ENCODE measurements around the gene IRF2. TPM values are rescaled to one million over a fixed set of nuclear protein-coding genes. Genes with fewer than 3 reads are reported as not detected.

IRF2 gene
- total RNA-seq, 1 donor from 2014 or later = 9.4 TPM

DNA sequence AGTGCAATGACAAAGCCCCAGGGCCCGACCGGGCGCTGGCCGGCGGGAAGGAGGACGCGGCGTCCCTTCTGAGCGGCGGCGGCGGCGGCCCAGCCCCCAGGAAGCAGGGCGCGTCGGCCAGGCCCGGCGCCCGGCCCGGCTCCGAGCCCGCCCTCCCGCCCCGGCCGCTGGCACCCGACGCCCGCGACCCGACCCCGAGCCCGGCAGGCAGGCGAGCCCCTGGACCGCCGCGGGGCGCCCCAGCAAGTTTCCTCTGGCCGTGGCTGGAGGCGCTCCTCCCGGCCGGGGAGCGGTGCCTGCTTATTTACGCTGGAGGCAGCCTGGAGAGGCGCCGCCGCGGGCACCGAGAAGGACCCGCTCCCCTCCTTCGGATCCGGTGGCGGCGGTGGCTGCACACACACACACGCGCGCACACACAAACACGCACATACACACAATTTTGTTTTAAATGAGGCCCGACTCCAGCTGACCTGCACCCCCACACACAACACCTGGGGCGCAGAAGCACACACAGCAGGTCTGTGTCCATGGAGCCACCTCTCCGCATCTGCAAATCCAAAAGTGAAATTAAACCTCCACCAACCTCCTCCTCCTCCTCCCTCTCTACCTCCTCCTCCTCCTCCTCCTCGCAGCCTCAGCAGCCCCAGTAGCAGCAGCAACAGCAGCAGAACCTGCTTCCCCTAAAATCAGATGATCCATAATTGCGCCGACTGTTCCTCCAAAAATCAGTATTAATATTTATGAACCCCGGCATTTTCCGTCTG, 669 bp downstream of the IRF2 start:
- no peak for DNase-seq

- peak; percentile 73 for DNase-seq
These were observed 1.5 kb downstream of the IRF2 start for GRCh38 chr4:184472614-184473498.

GRCh38 chr4:184471881-184472613, 2.3 kb downstream of the IRF2 start:
- no peak for DNase-seq

DNA sequence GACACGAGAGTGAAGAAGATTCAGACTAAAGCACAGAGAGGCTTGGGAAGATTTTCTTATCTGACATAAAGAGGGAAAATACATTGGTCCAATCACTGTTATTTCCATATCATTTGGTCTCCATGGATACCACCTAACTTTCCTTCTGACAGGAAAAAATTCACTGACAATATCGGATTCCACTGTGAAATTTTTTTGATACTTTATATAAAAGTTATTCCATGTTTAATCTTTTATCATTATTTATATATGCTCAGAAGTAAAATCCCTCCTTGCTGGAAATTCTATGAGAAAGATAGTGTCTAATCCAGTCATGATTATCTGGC, 3.6 kb downstream of the IRF2 start:
- no peak for DNase-seq

GRCh38 chr4:184466634-184467033, 7.7 kb downstream of the IRF2 start:
- DNase-seq = no peak

DNA sequence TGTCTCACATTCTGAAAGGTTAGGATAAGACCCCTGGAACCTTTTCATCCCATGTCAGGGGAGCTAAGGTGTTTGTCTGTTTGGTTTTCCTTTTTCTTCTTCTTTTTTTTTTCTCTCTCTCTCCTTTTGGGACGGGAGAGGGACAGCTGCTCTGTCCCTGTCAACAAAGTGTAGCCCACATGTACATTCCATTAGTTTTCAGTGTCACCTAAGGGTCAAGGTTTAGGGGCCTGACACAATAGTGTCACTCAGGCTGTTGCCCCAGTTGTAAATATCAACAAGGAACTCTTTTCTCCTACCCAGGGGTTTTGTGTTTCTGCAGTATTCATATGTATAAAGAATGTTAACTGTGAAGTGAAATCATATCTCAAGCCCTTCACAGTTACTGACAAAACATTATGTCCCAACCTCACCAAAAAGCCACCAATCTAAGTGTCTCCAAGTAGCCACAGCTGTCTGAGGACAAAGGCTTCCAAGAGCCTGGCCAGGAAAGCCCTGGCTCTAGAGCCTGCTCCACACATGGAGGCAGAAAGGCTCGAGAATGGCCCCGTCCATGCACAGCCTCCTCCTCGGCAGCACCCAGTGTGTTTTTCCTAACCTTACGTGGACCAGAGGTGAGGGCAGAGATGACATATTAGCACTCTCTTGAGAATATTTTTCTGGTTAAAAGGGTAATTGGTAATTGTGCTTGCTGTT, 9.4 kb downstream of the IRF2 start:
- no peak for DNase-seq

- DNase-seq = no peak
These were observed 10.5 kb downstream of the IRF2 start for GRCh38 chr4:184463856-184464255.

GRCh38 chr4:184463158-184463557, 11.2 kb downstream of the IRF2 start:
- no peak for DNase-seq

- no peak for DNase-seq
These were observed 11.6 kb downstream of the IRF2 start for GRCh38 chr4:184462724-184463123.

DNA sequence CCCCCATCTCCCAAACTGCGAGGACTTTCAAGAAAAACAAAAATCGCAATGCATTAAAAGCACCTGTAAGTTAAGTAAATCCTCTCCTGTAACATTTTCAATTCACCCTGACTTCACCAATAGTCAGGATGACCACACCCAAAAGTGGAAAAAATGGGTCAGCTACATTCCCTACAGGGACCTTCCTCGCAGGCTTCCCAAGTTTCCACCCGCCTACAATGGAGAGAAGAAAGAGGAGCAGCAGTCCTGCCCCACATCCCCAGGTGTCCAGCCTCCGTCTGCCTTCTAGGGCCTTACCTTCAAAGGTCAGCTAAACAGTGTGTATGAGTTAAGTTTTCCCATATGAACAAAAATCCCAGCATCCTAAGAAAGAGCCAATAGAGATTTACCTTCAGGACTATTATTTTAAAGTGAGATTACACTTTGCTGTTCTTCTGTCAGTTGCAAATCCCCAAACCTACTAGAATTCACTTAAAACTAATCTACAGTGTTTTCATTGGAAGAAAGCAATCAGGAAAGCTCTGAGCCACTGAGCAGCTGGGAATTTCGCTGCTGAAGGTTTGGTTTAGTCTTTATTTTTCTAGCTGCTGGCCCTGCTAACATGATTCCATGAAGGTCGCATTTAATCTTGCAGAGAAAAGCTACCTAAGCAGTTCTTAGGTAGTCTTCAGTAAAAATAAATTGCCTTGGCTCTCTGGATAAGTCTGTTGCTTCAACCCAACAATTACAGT, 12.5 kb downstream of the IRF2 start:
- DNase-seq = no peak

GRCh38 chr4:184460499-184461285, 13.7 kb downstream of the IRF2 start:
- DNase-seq = no peak

GRCh38 chr4:184459413-184459812, 14.9 kb downstream of the IRF2 start:
- no peak for DNase-seq

- DNase-seq = no peak
These were observed 16.7 kb downstream of the IRF2 start for GRCh38 chr4:184457535-184458249.

DNA sequence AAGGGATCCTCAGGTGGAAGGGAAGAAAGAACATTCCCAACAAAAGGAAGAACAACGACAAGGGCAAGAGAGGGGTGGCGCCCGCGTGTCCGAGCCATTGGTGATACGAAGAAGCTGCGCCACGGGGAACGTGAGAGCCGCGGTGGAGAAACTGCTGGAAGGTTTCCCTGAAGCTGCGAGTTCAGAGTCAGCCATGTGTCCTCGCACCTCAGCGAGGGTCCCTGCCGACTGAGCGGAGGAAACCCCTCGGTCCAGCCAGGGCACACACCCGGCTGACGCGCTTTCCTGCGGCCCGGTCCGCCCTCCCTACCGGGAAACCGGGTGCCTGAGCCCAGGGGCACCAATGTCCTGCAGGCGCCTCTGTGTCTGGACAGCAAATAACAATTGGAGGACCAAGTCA, 18.0 kb downstream of the IRF2 start:
- no peak for DNase-seq

GRCh38 chr4:184455299-184455698, 19.1 kb downstream of the IRF2 start:
- no peak for DNase-seq

- DNase-seq = no peak
These were observed 20.8 kb downstream of the IRF2 start for GRCh38 chr4:184453365-184454160.

- no peak for DNase-seq
These were observed 21.6 kb downstream of the IRF2 start for GRCh38 chr4:184452740-184453139.

DNA sequence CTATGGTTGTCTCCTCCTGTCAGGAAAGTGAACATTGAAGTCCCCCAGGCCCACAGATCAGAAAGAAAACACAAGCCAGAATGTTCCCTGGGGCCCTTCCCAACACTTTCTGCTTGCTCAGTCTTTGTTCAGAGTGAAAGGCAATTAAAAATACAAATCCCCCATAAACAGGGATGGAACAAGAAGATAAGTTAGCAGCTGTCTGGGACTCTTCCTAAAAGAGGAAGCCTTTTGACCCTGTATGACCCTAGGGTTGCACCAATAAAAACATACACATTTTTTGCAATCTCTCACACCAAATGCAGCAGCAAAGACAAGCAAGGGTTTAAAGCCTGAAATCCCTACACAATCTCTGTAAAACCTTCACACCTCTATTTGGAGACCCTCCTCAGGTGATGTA, 22.6 kb downstream of the IRF2 start:
- no peak for DNase-seq

All from occipital lobe (tissue), 2 donors.